ENCODE results near the gene GDPD1. TPM values are rescaled to one million over a fixed set of nuclear protein-coding genes. Genes with fewer than 3 reads are reported as not detected.
"Not testable (repeated sequence)": the region's sequence is repeated elsewhere in the genome, so short reads cannot be mapped to it uniquely, and the experiment has no call there.

GDPD1 gene
- total and polyA plus RNA-seq, 5 experiments from 2014 or later, result 2.1 to 8.0 (median 4.0) TPM

DNA sequence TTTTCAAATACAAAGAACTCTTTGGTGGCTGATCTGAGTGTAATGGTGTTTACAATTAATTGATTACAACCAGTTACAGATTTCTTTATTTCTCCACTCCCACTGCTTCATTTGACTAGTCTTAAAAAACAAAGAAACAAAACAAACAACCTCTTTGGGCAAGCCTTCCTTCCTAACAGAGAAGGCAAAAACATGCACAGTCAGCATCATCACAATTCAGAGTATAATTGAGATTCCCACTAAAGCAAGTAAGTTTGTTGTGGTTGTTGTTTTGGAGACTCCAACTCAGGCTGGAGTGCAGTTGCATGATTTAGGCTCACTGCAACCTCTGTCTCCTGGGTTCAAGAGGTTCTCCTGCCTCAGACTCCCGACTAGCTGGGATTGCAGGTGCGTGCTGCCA lies 40.4 kb downstream of the GDPD1 start:
- Mint-ChIP-seq H3K27me3 (no peaks in the 10 kb centered on the region), H3K4me1 (no peaks in the 10 kb centered on the region), H3K9me3 (no peaks in the 10 kb centered on the region), H3K27ac (no peak overlapping the region), H3K4me3 (no peak overlapping the region), H3K36me3 (peaks cover 0 to 8% (median 2%) of the 10 kb centered on the region in 3 donors)
- POLR2A ChIA-PET, result no interaction called here
- no peak for DNase-seq
- no peak for ATAC-seq

DNA sequence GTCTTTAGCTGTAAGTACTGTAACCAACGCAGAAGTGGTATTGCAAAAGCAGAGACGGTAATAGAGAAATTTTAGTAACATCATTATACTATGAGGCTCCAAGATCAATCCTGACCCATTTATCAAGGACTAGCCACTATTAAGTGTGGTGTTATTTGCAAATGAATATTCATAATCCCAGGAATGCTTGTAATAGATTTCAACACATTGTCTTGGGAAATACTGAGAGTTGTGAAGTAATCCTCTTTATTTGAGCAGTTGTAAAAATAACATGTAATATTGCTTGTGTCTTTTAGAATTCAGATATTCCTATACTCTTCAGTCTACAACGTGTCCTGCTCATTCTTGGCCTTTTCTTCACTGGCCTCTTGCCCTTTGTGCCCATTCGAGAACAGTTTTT lies 46.4 kb downstream of the GDPD1 start:
- Mint-ChIP-seq H3K27me3 (no peaks in the 10 kb centered on the region), H3K9me3 (no peaks in the 10 kb centered on the region), H3K4me1 (no peaks in the 10 kb centered on the region), H3K4me3 (no peak overlapping the region), H3K27ac (no peak overlapping the region), H3K36me3 (peaks cover 0 to 30% (median 12%) of the 10 kb centered on the region in 3 donors)
- POLR2A ChIA-PET, result no interaction called here
- no peak for DNase-seq
- ATAC-seq, result no peak

DNA sequence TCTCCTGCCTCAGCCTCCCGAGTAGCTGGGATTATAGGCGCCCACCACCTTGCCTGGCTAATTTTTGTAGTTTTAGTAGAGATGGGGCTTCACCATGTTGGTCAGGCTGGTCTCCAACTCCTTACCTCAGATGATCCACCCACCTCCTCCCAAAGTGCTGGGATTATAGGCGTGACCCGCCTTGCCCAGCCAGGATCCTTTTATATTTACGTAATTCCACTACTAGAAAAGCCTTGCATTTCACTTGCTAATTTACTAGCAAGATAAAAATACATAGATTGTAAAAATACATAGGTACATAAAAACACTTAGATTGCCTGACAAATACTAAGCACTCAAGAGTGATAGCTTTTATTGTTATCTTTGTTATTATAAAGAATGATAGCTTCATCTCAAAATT lies 47.5 kb downstream of the GDPD1 start:
- Mint-ChIP-seq H3K27ac (no peak overlapping the region), H3K4me3 (no peak overlapping the region), H3K27me3 (no peaks in the 10 kb centered on the region), H3K9me3 (no peaks in the 10 kb centered on the region), H3K36me3 (peaks cover 0 to 38% (median 18%) of the 10 kb centered on the region in 3 donors), H3K4me1 (no peaks in the 10 kb centered on the region)
- DNase-seq (no peak), ATAC-seq (no peak)
- POLR2A ChIA-PET, result no interaction called here

DNA sequence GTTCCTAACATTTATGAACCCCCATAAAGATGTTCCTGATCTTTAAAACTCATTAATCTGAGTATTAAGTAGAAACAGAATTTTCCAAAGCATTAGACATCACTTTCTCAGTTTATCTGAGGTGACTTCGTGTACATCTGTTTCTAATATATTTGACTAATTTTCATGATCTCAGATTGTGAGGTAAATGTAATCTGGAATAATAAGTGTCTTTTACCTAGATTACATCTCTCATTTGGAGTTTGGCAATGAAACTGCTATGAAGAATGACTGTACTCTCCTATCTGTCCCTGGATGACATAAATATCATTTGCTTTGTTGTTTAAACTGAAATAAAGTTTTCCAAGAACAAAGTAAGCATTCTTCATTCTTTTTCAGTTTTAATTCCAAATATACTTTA lies 55.3 kb downstream of the GDPD1 start:
- POLR2A ChIA-PET, result no interaction called here
- DNase-seq (no peak), ATAC-seq (no peak)
- H3K27ac Mint-ChIP-seq, result no peak overlapping the region
- no peak overlapping the region for H3K4me3 Mint-ChIP-seq
- peaks cover 0 to 30% (median 10%) of the 10 kb centered on the region in 3 donors for H3K36me3 Mint-ChIP-seq
- no peaks in the 10 kb centered on the region for H3K9me3 Mint-ChIP-seq
- H3K4me1 Mint-ChIP-seq, result peaks cover 0 to 16% (median 0%) of the 10 kb centered on the region in 4 donors
- no peaks in the 10 kb centered on the region for H3K27me3 Mint-ChIP-seq

DNA sequence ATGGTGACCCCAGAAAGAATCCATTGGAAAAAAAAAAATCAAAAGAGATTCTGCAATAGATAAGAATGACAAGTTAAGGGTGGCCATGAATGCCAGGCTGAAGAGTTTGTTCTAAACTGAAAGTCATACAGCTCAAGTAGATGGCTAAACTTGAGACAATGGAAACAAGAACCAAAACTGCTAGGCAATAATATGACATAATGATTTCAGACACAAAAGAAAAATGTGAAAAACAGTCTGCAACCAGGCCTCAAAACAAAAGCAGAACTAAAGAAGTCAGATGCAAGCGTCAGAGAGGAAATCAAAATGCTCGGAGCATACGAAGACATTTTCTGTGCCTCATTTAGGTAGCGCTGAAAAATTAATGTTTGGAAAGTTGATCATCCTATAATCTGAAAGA lies 56.7 kb downstream of the GDPD1 start:
- POLR2A ChIA-PET, result no interaction called here
- Mint-ChIP-seq H3K4me1 (peaks cover 0 to 16% (median 0%) of the 10 kb centered on the region in 4 donors), H3K36me3 (peaks cover 0 to 25% (median 7%) of the 10 kb centered on the region in 3 donors), H3K27ac (peak overlapping the region in 2 of 10 donors; percentile 62 to 73), H3K4me3 (peak overlapping the region in 1 of 10 donors; percentile 36), H3K9me3 (no peaks in the 10 kb centered on the region), H3K27me3 (no peaks in the 10 kb centered on the region)
- DNase-seq (no peak), ATAC-seq (peak in 1 of 2 donors; percentile 33)

DNA sequence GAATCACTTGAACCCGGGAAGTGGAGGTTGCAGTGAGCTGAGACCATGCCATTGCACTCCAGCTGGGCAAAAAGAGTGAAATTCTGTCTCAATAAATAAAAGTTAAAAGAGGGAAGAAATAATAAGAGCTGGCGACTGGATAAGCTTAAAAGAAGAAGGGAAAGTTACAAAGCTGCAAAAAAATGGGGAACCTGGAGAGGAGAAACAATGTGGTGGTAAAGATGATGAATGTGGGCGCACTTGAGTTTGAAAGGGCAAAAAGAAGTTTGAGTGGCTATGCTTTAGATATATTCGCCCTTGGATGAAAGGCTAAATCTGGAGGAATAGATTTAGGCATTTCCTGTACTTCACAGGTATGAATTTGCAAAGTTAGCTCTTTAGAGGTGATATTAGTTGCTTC lies 58.1 kb downstream of the GDPD1 start:
- Mint-ChIP-seq H3K4me3 (peak overlapping the region in 1 of 10 donors; percentile 7), H3K4me1 (peaks cover 0 to 16% (median 0%) of the 10 kb centered on the region in 4 donors), H3K36me3 (peaks cover 0 to 17% (median 3%) of the 10 kb centered on the region in 3 donors), H3K27me3 (no peaks in the 10 kb centered on the region), H3K9me3 (no peaks in the 10 kb centered on the region), H3K27ac (peak overlapping the region in 2 of 10 donors; percentile 43 to 59)
- no peak for ATAC-seq
- DNase-seq, result no peak
- POLR2A ChIA-PET, result interaction anchor here (0.6 kb wide), 1 partner anchor 41 kb away, joined by 5 read pairs; no protein-coding TSS in a partner anchor

DNA sequence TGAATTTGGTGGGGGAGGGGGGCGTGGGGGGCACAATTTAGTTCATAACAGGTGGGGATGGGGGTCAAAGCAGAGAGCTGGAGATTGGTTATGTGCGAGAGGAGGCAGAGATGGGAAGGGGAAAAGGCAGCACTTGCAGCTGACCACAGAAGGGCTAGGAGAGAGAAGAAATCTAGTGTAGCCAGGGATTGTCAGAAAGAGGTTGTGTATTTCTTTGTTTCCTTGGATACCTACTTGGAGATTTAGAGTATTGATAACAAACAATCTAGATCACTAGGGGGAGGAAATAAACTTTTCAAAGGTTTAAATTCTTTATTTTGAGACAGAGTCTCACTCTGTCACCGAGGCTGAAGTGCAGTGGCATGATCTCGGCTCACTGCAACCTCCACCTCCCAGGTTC lies 64.0 kb downstream of the GDPD1 start:
- H3K27ac Mint-ChIP-seq, result peak overlapping the region in 1 of 10 donors; percentile 39
- H3K9me3 Mint-ChIP-seq, result no peaks in the 10 kb centered on the region
- no peak overlapping the region for H3K4me3 Mint-ChIP-seq
- H3K36me3 Mint-ChIP-seq, result peaks cover 0 to 2% (median 2%) of the 10 kb centered on the region in 3 donors
- no peaks in the 10 kb centered on the region for H3K27me3 Mint-ChIP-seq
- POLR2A ChIA-PET, result no interaction called here
- H3K4me1 Mint-ChIP-seq, result no peaks in the 10 kb centered on the region
- no peak for DNase-seq
- ATAC-seq, result no peak

DNA sequence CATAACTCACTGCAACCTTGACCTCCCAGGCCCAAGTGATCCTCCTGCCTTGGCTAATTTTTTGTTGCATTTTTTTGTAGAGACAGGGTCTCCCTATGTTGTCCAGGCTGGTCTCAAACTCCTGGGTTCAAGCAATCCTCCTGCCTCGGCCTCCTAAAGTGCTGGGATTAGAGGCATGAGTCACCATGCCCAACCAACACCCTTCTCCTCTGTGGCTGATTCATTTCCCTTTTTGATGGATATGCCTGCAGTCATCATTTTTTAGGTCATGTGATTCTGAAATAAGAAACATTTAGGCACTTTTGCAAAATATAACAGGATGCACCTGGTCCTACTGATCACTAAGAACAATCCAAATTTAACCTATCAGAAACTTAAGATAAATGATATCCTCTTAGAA lies 67.1 kb downstream of the GDPD1 start:
- H3K27me3 Mint-ChIP-seq, result peaks cover 0 to 2% (median 0%) of the 10 kb centered on the region in 5 donors
- ATAC-seq, result no peak
- no peaks in the 10 kb centered on the region for H3K9me3 Mint-ChIP-seq
- no peak overlapping the region for H3K4me3 Mint-ChIP-seq
- H3K27ac Mint-ChIP-seq, result peak overlapping the region in 1 of 10 donors; percentile 71
- POLR2A ChIA-PET, result no interaction called here
- H3K36me3 Mint-ChIP-seq, result no peaks in the 10 kb centered on the region
- H3K4me1 Mint-ChIP-seq, result peaks cover 0 to 8% (median 0%) of the 10 kb centered on the region in 4 donors
- DNase-seq, result no peak

DNA sequence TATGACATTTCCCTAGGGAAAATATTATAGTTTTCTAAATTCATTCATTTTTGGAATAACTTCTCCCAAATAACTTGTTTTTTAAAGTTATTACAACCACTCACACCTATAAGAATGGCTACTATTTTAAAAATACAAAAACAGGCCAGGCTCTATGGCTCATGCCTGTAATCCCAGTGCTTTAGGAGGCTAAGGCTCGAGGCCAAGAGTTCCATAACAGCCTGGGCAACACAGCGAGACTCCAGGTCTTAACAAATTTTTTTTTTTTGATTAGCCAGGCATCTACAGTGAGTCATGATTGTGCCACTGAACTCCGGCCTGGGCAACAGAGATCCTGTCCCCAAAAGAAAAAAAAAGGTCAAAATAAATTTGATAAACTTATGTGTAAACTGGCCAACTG lies 67.6 kb downstream of the GDPD1 start:
- DNase-seq (no peak), ATAC-seq (no peak)
- Mint-ChIP-seq H3K9me3 (no peaks in the 10 kb centered on the region), H3K27ac (no peak overlapping the region), H3K4me3 (no peak overlapping the region), H3K27me3 (peaks cover 0 to 2% (median 0%) of the 10 kb centered on the region in 5 donors), H3K36me3 (no peaks in the 10 kb centered on the region), H3K4me1 (peaks cover 0 to 8% (median 0%) of the 10 kb centered on the region in 4 donors)
- POLR2A ChIA-PET, result no interaction called here

DNA sequence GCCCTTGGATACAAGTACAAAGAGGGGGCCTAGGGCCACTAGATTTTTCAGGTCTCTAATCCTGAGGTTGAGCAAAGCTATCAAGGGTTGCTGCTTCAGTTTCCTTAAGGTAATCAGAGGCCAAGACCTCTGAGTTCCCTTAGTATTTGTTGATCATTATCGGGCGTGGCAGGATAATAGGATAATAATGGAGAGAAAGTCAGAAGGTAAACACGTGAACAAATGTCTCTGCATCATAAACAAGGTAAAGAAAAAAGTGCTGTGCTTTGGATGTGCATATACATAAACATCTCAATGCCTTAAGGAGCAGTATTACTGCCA lies 69.6 kb downstream of the GDPD1 start:
- POLR2A ChIA-PET, result no interaction called here

DNA sequence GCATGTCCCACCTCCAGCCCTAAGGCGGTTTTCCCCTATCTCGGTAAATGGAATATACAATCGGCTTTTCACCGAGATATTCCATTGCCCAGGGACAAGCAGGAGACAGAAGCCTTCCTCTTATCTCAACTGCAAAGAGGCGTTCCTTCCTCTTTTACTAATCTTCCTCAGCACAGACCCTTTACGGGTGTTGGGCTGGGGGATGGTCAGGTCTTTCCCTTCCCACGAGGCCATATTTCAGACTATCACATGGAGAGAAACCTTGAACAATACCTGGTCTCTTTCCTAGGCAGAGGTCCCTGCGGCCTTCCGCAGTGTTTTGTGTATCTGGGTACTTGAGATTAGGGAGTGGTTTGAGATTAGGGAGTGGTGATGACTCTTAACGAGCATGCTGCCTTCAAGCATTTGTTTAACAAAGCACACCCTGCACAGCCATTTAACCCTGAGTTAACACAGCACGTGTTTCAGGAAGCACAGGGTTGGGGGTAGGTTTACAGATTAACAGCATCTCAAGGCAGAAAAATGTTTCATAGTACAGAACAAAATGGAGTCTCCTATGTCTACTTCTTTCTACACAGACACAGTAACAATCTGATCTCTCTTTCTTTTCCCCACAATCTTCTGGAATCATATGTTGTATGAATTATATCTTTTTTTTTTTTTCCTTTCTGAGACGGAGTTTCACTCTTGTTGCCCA lies 70.1 kb downstream of the GDPD1 start:
- ATAC-seq, result not testable (repeated sequence)

More for the DNA sequence above, 69.6 kb downstream of the GDPD1 start:
- H3K4me3 Mint-ChIP-seq, result no peak overlapping the region
- H3K27ac Mint-ChIP-seq, result no peak overlapping the region
- no peak for ATAC-seq
- no peak for DNase-seq
- peaks cover 0 to 2% (median 0%) of the 10 kb centered on the region in 5 donors for H3K27me3 Mint-ChIP-seq
- no peaks in the 10 kb centered on the region for H3K9me3 Mint-ChIP-seq
- H3K4me1 Mint-ChIP-seq, result peaks cover 0 to 8% (median 0%) of the 10 kb centered on the region in 4 donors
- H3K36me3 Mint-ChIP-seq, result no peaks in the 10 kb centered on the region

DNA sequence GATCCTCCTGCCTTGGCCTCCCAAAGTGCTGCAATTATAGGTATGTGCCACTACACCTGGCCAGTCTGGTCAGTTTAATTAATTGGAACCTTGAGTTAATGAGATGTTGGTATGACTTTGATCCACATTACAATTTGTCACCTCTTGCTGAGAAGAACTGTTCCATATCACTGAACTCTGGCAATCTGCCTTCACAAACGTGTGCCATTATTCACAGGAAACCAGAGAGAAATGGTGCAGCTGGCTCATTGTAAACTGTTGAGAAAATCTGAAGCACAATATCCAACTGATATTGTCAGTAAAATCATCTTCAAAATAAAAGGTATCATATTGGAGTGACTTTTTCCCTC lies 71.8 kb downstream of the GDPD1 start:
- no peak overlapping the region for H3K27ac Mint-ChIP-seq

More for the DNA sequence above, 70.1 kb downstream of the GDPD1 start:
- H3K9me3 Mint-ChIP-seq, H3K27me3 Mint-ChIP-seq, H3K4me3 Mint-ChIP-seq, H3K36me3 Mint-ChIP-seq, POLR2A ChIA-PET, H3K27ac Mint-ChIP-seq, DNase-seq, H3K4me1 Mint-ChIP-seq: not testable (repeated sequence)

DNA sequence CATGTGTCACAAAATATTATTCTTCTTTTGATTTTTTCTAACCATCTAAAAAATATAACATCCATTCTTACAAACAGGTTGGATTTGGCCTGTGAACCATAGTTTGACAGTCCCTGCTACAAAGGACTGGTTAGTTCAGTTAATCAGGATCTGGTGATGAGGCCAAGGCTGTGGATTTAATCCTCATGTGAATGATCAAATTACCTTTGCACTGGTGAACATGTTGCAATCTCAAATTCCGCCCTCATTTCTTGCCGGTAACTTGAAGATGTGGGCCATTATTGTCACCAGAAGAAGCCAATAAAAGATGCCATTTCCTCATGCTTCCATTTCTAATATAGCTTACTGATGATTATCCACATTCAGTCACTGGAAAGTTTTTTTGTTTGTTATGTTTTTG lies 75.9 kb downstream of the GDPD1 start:
- H3K4me1 Mint-ChIP-seq, result peaks cover 0 to 3% (median 0%) of the 10 kb centered on the region in 4 donors
- no peak overlapping the region for H3K4me3 Mint-ChIP-seq
- POLR2A ChIA-PET, result no interaction called here
- no peak overlapping the region for H3K27ac Mint-ChIP-seq
- H3K9me3 Mint-ChIP-seq, result no peaks in the 10 kb centered on the region
- ATAC-seq, result no peak
- peaks cover 0 to 1% (median 0%) of the 10 kb centered on the region in 5 donors for H3K27me3 Mint-ChIP-seq
- no peaks in the 10 kb centered on the region for H3K36me3 Mint-ChIP-seq
- no peak for DNase-seq

More for the DNA sequence above, 71.8 kb downstream of the GDPD1 start:
- peaks cover 0 to 8% (median 0%) of the 10 kb centered on the region in 4 donors for H3K4me1 Mint-ChIP-seq
- no peak for ATAC-seq
- H3K4me3 Mint-ChIP-seq, result no peak overlapping the region
- no peaks in the 10 kb centered on the region for H3K9me3 Mint-ChIP-seq
- peaks cover 0 to 2% (median 0%) of the 10 kb centered on the region in 5 donors for H3K27me3 Mint-ChIP-seq
- H3K36me3 Mint-ChIP-seq, result no peaks in the 10 kb centered on the region
- DNase-seq, result no peak
- POLR2A ChIA-PET, result no interaction called here

DNA sequence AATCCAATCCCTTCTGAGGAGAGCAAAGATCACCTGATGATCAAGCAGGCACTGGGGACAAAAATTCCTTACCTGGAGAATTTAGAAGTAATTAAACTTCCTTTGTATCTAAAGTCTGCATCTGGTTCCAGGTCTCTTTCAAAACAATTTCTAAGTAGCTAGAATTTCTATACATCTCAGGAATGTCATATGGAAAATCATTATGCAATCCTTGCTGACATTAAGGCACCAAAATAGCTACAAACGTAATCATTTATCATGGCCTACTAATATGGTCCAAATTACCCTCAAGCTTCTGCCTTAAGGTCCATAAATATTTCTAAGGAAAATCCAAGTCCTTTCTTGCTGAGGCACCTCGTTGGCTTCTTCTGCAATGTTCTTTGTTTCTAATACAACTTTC lies 78.2 kb downstream of the GDPD1 start:
- Mint-ChIP-seq H3K9me3 (no peaks in the 10 kb centered on the region), H3K27me3 (peaks cover 0 to 1% (median 0%) of the 10 kb centered on the region in 5 donors), H3K4me3 (no peak overlapping the region), H3K27ac (no peak overlapping the region), H3K4me1 (peaks cover 0 to 3% (median 0%) of the 10 kb centered on the region in 4 donors), H3K36me3 (no peaks in the 10 kb centered on the region)
- no peak for ATAC-seq
- POLR2A ChIA-PET, result no interaction called here
- DNase-seq, result no peak
